COLO829 (cell line): ENCODE measurements around the gene SCYL2.
"Not testable (repeated sequence)": the region's sequence is repeated elsewhere in the genome, so short reads cannot be mapped to it uniquely, and the experiment has no call there.

Experiments used
- DNase-seq: peaks from one replicate; pipeline ENCODE4 v3.0.0; 2012; ENCODE audit warnings: low spot score

Gene SCYL2

GRCh38 chr12:100265732-100266584 lies 1.0 kb upstream of the SCYL2 start:
- DNase-seq = no peak

- DNase-seq = no peak
Measured at GRCh38 chr12:100266585-100266834, 467 bp upstream of the SCYL2 start.

GRCh38 chr12:100267603-100268281 lies 765 bp downstream of the SCYL2 start:
- DNase-seq = no peak

GRCh38 chr12:100268835-100269564 lies 2.0 kb downstream of the SCYL2 start:
- DNase-seq = no peak

DNA sequence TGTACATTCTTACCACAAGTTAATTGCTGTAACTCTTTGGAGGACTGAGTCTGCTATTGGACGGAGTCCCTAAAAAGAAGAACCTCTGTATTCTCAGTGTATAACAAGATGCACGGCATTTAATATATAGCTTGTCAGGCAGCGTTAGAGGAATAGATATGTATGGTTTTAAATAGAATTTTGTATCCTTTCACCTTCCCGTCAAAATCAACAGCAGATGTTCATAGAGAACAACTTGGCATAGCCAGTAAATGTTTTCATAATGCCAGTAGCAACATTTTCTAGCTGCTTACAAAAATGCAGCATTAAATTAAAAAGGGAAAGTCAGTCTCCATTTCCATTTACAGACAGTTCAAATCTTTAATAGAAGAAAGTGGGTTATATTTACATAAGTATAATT lies 6.8 kb downstream of the SCYL2 start:
- no peak for DNase-seq

GRCh38 chr12:100274291-100274690 lies 7.3 kb downstream of the SCYL2 start:
- no peak for DNase-seq

DNA sequence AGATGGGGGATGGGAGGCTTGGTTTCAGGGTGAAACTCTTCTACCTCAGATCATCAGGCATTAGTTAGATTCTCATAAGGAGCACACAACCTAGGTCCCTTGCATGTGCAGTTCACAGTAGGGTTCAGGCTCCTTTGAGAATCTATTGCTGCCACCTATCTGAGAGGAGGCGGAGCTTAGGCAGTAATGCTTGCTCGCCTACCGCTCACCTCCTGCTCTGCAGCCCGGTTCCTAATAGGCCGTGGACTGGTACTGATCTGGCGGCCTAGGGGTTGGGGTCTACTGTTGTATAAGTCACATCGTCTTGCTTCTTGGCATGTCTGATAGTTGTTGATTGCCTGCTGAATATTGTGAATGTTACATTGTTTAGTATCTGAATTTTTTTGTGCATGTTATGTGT lies 12.2 kb downstream of the SCYL2 start:
- no peak for DNase-seq

DNA sequence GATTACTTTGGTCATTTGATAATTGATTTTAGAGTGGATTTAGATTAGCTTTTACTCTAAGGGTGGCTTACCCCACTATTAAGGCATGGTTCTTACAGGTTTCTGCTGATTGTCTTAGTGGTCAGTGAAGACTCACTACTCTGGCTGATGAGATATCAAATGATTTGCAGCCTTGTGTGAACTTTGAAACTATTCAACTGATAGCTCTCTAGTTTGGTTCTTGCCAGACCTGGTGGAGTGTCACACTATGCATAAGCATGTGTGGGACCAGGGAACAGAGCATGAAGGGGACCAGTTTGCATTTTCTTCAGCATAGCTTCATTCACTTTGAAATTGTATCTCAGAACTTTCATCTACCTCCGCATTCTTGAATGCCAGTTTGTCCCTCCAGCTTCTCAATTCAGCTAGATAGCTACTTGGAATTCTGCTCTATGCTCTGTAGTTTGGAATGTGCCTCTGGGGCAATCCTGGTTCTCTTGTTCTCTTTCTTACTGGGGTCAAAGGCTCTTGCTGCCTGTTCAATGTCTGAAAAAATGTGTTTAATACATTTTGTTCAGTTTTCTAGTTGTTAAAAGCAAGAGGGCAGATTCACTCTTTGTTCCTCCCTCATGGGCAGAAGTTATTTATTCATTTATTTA lies 12.7 kb downstream of the SCYL2 start:
- peak; percentile 35 for DNase-seq

- not testable (repeated sequence) for DNase-seq
Measured at GRCh38 chr12:100284556-100284955, 17.6 kb downstream of the SCYL2 start.

GRCh38 chr12:100289038-100289437 lies 22.1 kb downstream of the SCYL2 start:
- no peak for DNase-seq

GRCh38 chr12:100290016-100290415 lies 23.0 kb downstream of the SCYL2 start:
- peak; percentile 73 for DNase-seq

DNA sequence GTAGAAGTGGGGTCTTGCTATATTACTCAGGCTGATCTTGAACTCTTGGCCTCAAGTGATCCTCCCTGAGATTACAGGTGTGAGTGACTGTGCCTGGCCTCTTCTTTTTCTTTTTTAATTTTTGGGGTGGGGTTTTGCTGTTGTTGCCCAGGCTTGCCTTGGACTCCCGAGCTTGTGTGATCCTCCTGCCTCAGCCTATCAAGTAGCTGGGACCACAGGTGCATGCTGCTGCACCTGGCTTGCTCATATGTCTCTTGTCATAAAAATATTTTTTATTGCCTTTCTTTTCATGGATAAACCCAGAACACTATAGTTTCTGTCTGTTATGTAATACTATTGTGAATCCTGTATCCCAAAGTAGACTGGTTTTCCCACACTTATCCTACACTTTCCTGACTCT lies 26.0 kb downstream of the SCYL2 start:
- no peak for DNase-seq

- not testable (repeated sequence) for DNase-seq
Measured at GRCh38 chr12:100294366-100294765, 27.4 kb downstream of the SCYL2 start.

- DNase-seq = no peak
Measured at GRCh38 chr12:100295764-100296555, 29.0 kb downstream of the SCYL2 start.

- DNase-seq = no peak
Measured at GRCh38 chr12:100302081-100302480, 35.1 kb downstream of the SCYL2 start.

- DNase-seq = no peak
Measured at GRCh38 chr12:100303831-100304230, 36.9 kb downstream of the SCYL2 start.

DNA sequence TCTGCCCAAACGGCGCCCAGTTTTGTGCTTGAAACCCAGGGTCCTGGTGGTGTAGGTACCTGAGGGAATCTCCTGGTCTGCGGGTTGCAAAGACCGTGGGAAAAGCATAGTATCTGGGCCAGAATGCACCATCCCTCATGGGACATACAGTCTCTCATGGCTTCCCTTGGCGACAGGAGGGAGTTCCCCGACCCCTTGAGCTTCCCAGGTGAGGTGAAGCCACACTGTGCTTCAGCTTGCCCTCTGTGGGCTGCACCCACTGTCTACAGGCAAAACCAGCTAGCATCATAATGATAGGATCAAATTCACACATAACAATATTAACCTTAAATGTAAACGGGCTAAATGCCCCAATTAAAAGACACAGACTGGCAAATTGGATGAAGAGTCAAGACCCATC lies 37.4 kb downstream of the SCYL2 start:
- DNase-seq = not testable (repeated sequence)

DNA sequence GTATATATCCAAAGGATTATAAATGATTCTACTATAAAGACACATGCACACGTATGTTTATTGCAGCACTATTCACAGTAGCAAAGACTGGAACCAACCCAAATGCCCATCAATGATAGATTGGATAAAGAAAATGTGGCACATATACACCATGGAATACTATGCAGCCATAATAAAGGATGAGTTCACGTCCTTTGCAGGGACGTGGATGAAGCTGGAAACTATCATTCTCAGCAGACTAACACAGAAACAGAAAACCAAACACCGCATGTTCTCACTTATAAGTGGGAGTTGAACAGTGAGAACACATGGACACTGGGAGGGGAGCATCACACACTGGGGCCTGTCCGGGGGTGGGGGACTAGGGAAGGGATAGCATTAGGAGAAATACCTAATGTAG lies 41.2 kb downstream of the SCYL2 start:
- DNase-seq = not testable (repeated sequence)

DNA sequence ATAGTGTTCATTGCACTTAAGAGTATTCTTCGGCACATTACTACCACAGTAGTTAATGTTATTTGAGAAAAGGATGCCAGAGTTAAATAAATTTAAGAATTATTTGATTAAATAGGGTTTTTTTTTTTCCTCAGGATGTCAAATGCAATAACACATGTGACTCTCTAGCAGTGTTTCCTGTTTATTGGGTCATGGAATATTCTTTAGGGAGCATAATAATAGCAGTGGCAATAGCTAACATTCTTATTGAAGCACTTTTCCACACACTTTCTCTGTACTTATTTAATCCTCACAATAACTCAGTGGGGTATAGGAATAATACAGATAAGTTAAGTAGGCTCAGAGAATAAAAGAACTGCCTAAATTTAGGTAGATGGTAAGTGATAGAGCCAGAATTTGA lies 44.3 kb downstream of the SCYL2 start:
- DNase-seq = no peak

GRCh38 chr12:100317371-100317770 lies 50.4 kb downstream of the SCYL2 start:
- DNase-seq = no peak

GRCh38 chr12:100324498-100324897 lies 57.5 kb downstream of the SCYL2 start:
- no peak for DNase-seq

DNA sequence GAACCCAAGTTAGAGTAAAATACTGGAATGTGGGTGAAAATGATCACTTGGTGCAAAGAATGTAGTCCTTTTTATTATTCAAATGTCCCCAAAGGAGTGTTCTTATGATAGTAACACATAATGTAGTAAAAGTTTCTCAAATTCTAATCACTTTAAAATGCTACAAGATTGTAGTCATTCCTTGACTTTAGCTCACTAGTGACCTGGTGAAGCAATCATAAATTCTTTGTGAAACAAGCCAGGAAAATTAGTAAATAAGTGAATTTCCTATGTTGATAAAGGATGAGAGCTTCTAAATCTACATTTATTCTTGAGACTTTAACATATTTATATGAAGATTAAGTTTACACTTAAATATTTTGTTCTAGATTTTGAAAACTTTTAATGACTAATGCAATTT lies 59.2 kb downstream of the SCYL2 start:
- no peak for DNase-seq
